Astrocyte of the spinal cord (primary cell): Measurements from ENCODE around the gene FOS.
"Not testable (repeated sequence)": the region's sequence is repeated elsewhere in the genome, so short reads cannot be mapped to it uniquely, and the experiment has no call there.

Experiments
- DNase-seq: peaks from one replicate; pipeline ENCODE4 v3.0.0; 2011; ENCODE audit warnings: low read depth, low spot score
- H3K4me3 ChIP-seq: 2 replicates; pipeline ENCODE4 v1.5.1; 2011; ENCODE audit warnings: low read depth, mild to moderate bottlenecking, low read length, moderate library complexity
- CTCF ChIP-seq: IDR thresholded peaks from 2 replicates; pipeline ENCODE4 v1.5.1; 2012; ENCODE audit warnings: low read depth, mild to moderate bottlenecking, low read length, inconsistent platforms
- in situ Hi-C: cut with HindIII; loops from 2 replicates; pipeline ENCODE4 v1.10.0; 2017; ENCODE audit warnings: low sequenced_read_pairs

FOS gene

GRCh38 chr14:75280291-75280830, 1.7 kb downstream of the FOS start:
- peak overlapping the region; percentile 68 for H3K4me3 ChIP-seq
- no peak for TF ChIP-seq CTCF
- peak; percentile 34 for DNase-seq
- in situ Hi-C loops = no loop called here

- peak; percentile 45 for DNase-seq
- in situ Hi-C loops = no loop called here
Observed at GRCh38 chr14:75280831-75281653, 2.4 kb downstream of the FOS start.

GRCh38 chr14:75281654-75282019, 3.0 kb downstream of the FOS start:
- DNase-seq = no peak
- in situ Hi-C loops = no loop called here
- no peak for TF ChIP-seq CTCF
- no peak overlapping the region for H3K4me3 ChIP-seq

More at GRCh38 chr14:75280831-75281653, 2.4 kb downstream of the FOS start:
- no peak overlapping the region for H3K4me3 ChIP-seq
- no peak for TF ChIP-seq CTCF

- TF ChIP-seq CTCF = no peak
- in situ Hi-C loops = no loop called here
- H3K4me3 ChIP-seq = no peak overlapping the region
- peak; percentile 74 for DNase-seq
Observed at GRCh38 chr14:75282170-75282554, 3.5 kb downstream of the FOS start.

GRCh38 chr14:75282555-75283161, 4.0 kb downstream of the FOS start:
- in situ Hi-C loops, DNase-seq, H3K4me3 ChIP-seq: not testable (repeated sequence)

- in situ Hi-C loops = no loop called here
- peak; percentile 77 for DNase-seq
Observed at GRCh38 chr14:75283162-75283832, 4.7 kb downstream of the FOS start.

More at GRCh38 chr14:75283162-75283832, 4.7 kb downstream of the FOS start:
- H3K4me3 ChIP-seq = no peak overlapping the region
- TF ChIP-seq CTCF = peak; percentile 28
